PC-9 (cell line): ENCODE data around the gene HDAC7.

Experiments used
- CTCF ChIP-seq: fragments of 200-600 bp; sonication (generic); conservative IDR thresholded peaks from 2 replicates; pipeline ENCODE4 v1.6.1; 2017; ENCODE audit warnings: mixed run types, antibody characterized with exemption, mild to moderate bottlenecking, moderate library complexity
- EZH2 ChIP-seq: fragments of 200-600 bp; sonication (generic); IDR thresholded peaks from 2 replicates; pipeline ENCODE4 v1.8.0; 2017; ENCODE audit warnings: antibody characterized with exemption, low read depth

GRCh38 chr12:47808050-47808449 lies 11.7 kb downstream of the HDAC7 start:
- TF ChIP-seq CTCF (no peak), EZH2 (no peak)
